Activated T-cell treated with anti-CD3 and anti-CD28 coated beads, Interleukin-2, amount 50 U/mL, for 72 hours (primary cell): Measurements from ENCODE around the gene PCSK5. TPM values are rescaled to one million over a fixed set of nuclear protein-coding genes. Genes with fewer than 3 reads are reported as not detected.
A peak's percentile ranks its signal among the peaks of the same experiment; 100 is the strongest.

ENCODE experiments used
- ATAC-seq, 2 donors: fragments of 150-1000 bp; cut with Tn5 transposase; replicated peaks in 1 of 2; 2 replicates each; pipeline ENCODE4 v1.10.0; 2021; ENCODE audit warnings: moderate library complexity in 2 of 2, mild to moderate bottlenecking in 1 of 2
- DNase-seq, 2 donors: peaks; one replicate each; pipeline ENCODE4 v3.0.0; 2021 to 2022; ENCODE audit warnings: mixed read lengths in 1 of 2
- H3K27ac Mint-ChIP-seq: one replicate; pipeline ENCODE4 v1.8.0; 2022; ENCODE audit warnings: mild to moderate bottlenecking, moderate library complexity, mixed read lengths
- H3K27me3 Mint-ChIP-seq: one replicate; pipeline ENCODE4 v1.8.0; 2022; ENCODE audit warnings: low read depth, mixed read lengths
- H3K36me3 Mint-ChIP-seq, 2 donors: one replicate each; pipeline ENCODE4 v1.8.0; 2022; ENCODE audit warnings: mixed read lengths in 2 of 2, mild to moderate bottlenecking in 1 of 2; ENCODE audit not compliant: insufficient read depth in 2 of 2
- H3K4me1 Mint-ChIP-seq: one replicate; pipeline ENCODE4 v1.8.0; 2022; ENCODE audit warnings: low read depth, mixed read lengths
- H3K4me3 Mint-ChIP-seq, 2 donors: one replicate each; pipeline ENCODE4 v1.8.0; 2022; ENCODE audit warnings: mild to moderate bottlenecking in 2 of 2, mixed read lengths in 2 of 2, moderate library complexity in 2 of 2
- H3K9me3 Mint-ChIP-seq, 2 donors: one replicate each; pipeline ENCODE4 v1.8.0; 2022; ENCODE audit warnings: mixed read lengths in 2 of 2
- total RNA-seq, 2 donors: library from RNA; stranded (reverse); gene quantifications; one replicate each; pipeline ENCODE4 v1.2.3, GENCODE V29; 2022

PCSK5 gene
- total RNA-seq, 2 donors from 2014 or later = 3.7 to 4.7 TPM

DNA sequence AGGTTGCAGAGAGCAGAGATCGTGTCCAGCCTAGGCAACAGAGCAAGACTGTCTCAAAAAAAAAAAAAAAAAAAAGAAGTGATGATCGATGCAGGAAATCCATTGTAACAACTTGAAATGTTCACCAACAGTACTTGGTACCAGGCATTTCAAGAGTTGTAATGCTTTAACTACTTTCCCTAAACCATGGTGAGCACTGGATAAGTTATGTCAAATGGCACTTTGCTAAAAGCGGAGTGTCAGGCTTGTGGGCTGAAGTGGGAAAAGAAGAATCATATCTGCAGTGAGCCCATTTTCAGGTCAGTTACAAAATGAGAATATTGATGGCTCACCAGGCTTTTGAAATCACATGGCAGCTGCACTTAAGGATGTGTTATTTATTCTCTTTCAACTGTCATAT lies 301.5 kb downstream of the PCSK5 start:
- Mint-ChIP-seq H3K27me3 (no peaks in the 10 kb centered on the region), H3K4me3 (no peak overlapping the region), H3K9me3 (no peaks in the 10 kb centered on the region), H3K36me3 (peaks cover 1 to 4% of the 10 kb centered on the region in 2 donors), H3K4me1 (no peaks in the 10 kb centered on the region), H3K27ac (peak overlapping the region; percentile 90)
- DNase-seq (no peak), ATAC-seq (peak in 1 of 2 donors; percentile 80)

DNA sequence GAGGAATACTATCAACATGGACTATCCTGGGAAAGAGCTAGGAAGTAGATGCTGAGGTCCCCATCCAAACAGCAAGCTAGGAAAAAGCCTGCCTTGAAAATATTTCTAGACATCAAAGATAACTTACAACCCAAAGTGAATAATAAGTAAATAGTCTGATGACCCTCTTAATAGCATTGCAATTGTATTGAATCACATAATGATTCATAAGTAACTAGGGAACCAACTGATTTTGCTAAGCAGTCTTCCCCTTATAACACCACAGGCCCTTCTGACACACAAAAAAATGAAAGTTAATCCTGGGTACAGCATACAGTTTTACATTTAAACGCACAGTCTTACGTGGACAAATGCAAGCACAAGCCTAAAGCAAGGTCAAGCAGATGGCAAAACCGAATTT lies 304.4 kb downstream of the PCSK5 start:
- no peak overlapping the region for H3K27ac Mint-ChIP-seq
- ATAC-seq = no peak
- H3K4me3 Mint-ChIP-seq = no peak overlapping the region

DNA sequence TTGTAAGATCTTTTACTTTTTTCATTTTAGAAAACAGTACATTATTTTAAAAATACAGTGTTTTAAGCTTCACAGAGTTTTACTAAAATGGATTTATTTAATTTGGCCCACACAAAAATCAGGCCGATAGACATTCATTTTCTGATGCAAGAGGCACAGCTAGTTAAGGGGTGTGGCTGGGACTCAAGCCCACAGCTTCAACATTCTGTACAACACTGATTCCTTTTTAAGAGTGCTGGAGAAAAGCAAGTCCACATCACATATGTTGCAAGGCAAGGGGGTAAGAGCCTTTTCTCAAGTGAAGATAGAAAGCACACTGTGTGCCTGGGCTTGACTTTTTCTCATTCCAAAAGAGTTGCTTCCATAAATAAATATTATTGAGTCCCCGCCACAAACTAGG lies 307.9 kb downstream of the PCSK5 start:
- Mint-ChIP-seq H3K27me3 (peaks cover 4% of the 10 kb centered on the region), H3K9me3 (peaks cover 0 to 3% of the 10 kb centered on the region in 2 donors), H3K4me3 (no peak overlapping the region), H3K27ac (no peak overlapping the region), H3K4me1 (no peaks in the 10 kb centered on the region), H3K36me3 (no peaks in the 10 kb centered on the region)
- no peak for DNase-seq
- no peak for ATAC-seq

More for the DNA sequence above, 304.4 kb downstream of the PCSK5 start:
- H3K9me3 Mint-ChIP-seq = no peaks in the 10 kb centered on the region
- peaks cover 1 to 4% of the 10 kb centered on the region in 2 donors for H3K36me3 Mint-ChIP-seq
- no peaks in the 10 kb centered on the region for H3K4me1 Mint-ChIP-seq
- no peak for DNase-seq
- no peaks in the 10 kb centered on the region for H3K27me3 Mint-ChIP-seq

DNA sequence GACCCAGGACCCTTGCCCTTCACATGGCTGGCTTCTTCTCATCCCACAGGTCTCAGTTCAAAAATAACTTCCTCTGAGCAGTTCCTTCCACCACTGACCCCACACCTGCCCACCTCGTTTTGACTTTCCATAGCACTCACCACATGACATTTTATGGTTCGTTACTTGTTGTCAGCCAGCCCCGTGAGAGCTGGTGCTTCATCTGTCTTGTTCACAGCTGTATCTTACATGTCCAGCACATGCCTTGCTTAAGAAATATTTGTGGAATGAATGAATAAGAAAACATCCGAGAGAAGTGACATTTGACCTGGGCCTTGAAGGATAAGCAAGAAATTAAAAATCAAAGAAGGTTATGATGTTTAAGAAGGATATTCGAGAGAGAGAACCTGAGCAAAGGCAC lies 309.8 kb downstream of the PCSK5 start:
- Mint-ChIP-seq H3K4me1 (no peaks in the 10 kb centered on the region), H3K36me3 (no peaks in the 10 kb centered on the region), H3K27ac (no peak overlapping the region), H3K9me3 (peaks cover 0 to 3% of the 10 kb centered on the region in 2 donors), H3K27me3 (peaks cover 5% of the 10 kb centered on the region), H3K4me3 (no peak overlapping the region)
- ATAC-seq (no peak), DNase-seq (no peak)

DNA sequence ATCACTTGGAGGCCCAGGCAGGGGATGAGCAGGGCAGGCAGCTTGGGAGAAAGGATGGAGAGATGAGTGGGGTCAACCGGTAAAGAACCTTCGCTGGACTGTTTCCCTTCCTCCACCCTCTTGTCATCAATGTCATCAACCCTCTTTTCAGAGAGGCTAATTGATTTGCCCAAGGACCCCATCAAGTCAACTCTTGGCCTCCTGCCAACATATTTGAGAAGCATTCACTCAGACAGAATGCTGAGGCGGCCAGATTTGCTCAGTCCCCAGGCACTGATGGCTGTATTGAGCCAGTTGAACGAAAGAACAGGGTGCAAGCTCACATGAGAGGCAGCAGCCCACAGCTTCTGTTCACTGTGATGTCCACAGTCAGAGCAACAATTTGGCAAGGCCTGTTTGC lies 310.3 kb downstream of the PCSK5 start:
- Mint-ChIP-seq H3K36me3 (no peaks in the 10 kb centered on the region), H3K27me3 (peaks cover 5% of the 10 kb centered on the region), H3K27ac (no peak overlapping the region), H3K4me3 (no peak overlapping the region), H3K9me3 (peaks cover 0 to 3% of the 10 kb centered on the region in 2 donors), H3K4me1 (no peaks in the 10 kb centered on the region)
- ATAC-seq = no peak
- no peak for DNase-seq

DNA sequence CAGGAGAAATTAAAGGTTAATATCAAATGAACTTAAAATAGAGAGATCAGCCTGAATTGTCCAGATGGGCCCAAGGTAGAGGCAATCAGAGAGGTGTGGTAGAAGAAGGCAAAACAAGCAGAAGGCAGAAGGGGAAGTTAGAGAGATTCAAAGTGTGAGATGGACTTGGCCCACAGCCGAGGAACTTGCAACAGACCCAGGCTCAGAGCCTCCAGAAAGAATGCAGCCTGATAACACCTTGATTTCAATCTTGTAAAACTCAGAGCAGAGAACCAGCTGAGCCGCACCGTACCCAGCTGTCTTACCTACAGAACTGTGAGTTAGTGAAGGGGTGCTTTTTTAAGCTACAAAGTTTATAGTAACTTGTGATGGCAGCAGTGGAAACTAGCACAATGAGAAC lies 312.9 kb downstream of the PCSK5 start:
- no peak for ATAC-seq
- no peaks in the 10 kb centered on the region for H3K4me1 Mint-ChIP-seq
- no peak overlapping the region for H3K27ac Mint-ChIP-seq
- peaks cover 5% of the 10 kb centered on the region for H3K27me3 Mint-ChIP-seq
- no peak overlapping the region for H3K4me3 Mint-ChIP-seq
- peaks cover 0 to 3% of the 10 kb centered on the region in 2 donors for H3K9me3 Mint-ChIP-seq
- no peak for DNase-seq
- no peaks in the 10 kb centered on the region for H3K36me3 Mint-ChIP-seq

DNA sequence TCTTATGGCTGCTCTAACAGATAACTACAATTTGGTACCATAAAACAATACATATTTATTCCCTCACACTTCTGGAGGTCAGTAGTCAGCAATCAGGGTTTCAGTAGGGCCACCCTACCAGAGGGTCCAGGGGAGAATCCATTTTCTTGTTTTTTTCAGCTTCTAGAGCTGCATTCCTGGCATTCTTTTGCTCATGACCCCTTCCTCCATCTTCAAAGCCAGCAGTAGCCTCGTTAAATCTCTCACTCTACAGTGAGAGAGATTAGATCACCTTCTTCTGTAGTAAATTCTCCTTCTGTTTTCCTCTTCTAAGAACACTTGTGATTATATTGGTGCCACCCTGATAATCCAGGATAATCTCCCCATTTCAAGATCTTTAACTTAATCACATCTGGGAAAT lies 316.3 kb downstream of the PCSK5 start:
- no peak for DNase-seq
- Mint-ChIP-seq H3K27ac (no peak overlapping the region), H3K4me1 (no peaks in the 10 kb centered on the region), H3K4me3 (no peak overlapping the region), H3K36me3 (no peaks in the 10 kb centered on the region), H3K27me3 (peaks cover 5% of the 10 kb centered on the region), H3K9me3 (peaks cover 0 to 3% of the 10 kb centered on the region in 2 donors)
- no peak for ATAC-seq

DNA sequence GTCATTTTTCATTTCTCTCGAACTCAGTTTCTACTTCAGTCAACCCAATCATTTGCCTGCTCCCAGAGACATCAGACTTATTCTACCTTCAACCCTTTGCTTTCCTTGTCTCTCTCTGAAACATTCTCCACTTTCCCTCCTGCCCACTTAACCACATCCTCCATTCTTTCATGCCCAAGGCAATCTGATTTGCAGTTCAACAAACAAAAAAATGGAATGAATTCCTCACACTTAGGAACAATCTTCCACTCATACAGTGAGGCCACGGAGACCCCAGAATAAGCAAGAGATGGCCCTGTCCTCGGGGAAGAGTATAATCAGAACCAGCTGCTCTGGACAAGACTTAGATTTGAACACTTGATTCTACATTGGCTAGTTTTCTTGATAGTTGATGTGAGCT lies 323.3 kb downstream of the PCSK5 start:
- Mint-ChIP-seq H3K36me3 (no peaks in the 10 kb centered on the region), H3K27ac (no peak overlapping the region), H3K4me1 (peaks cover 7% of the 10 kb centered on the region), H3K9me3 (no peaks in the 10 kb centered on the region), H3K27me3 (peaks cover 7% of the 10 kb centered on the region), H3K4me3 (no peak overlapping the region)
- ATAC-seq (no peak), DNase-seq (no peak)

DNA sequence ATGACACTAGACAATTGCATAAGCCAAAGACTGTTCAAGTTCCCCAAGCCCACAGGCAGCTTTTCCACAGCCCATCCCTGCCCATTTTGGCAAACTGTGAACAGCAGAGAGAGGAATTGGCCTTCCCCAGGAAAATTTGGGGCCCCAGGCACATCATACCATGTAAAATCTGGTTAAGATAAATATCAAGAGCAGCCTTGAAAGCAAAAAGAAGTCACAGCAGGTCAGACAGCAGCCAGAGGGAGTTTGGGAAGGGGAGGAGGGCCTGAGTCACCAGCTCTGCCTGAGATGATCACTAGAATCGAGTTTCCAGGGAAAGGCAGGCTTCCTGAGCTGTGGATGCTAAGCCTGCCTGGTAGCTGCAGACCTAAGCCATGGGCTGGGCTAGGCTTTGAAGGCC lies 324.6 kb downstream of the PCSK5 start:
- Mint-ChIP-seq H3K36me3 (no peaks in the 10 kb centered on the region), H3K4me3 (no peak overlapping the region), H3K9me3 (no peaks in the 10 kb centered on the region), H3K27ac (peak overlapping the region; percentile 36), H3K4me1 (peaks cover 7% of the 10 kb centered on the region), H3K27me3 (peaks cover 7% of the 10 kb centered on the region)
- DNase-seq (no peak), ATAC-seq (no peak)

DNA sequence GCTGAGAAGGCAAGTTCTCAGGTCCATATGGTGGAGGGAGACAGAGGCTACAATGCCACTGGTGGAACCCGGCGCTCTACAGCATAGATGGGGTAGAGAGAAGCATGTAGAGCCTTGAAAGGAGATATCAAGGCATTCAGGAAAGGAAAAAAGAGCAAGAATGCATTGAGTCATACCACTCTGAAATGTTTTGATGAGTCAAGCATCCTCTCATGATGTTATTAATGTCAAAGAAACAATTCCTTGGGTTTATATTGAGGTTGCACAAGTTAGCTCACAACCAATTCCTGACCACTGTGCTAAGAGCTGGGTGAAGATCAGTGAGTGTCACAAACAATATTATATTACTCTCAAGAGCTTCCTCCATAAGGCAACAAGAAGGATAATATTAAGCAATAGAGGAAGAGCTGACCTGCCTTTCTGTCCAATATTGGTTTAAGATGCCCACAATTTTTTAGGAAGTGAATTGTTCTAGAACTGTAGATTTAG lies 325.7 kb downstream of the PCSK5 start:
- Mint-ChIP-seq H3K4me3 (no peak overlapping the region), H3K27ac (no peak overlapping the region), H3K36me3 (no peaks in the 10 kb centered on the region), H3K9me3 (no peaks in the 10 kb centered on the region), H3K27me3 (peaks cover 7% of the 10 kb centered on the region), H3K4me1 (peaks cover 7% of the 10 kb centered on the region)
- ATAC-seq (peak; percentile 37 to 41), DNase-seq (no peak)

DNA sequence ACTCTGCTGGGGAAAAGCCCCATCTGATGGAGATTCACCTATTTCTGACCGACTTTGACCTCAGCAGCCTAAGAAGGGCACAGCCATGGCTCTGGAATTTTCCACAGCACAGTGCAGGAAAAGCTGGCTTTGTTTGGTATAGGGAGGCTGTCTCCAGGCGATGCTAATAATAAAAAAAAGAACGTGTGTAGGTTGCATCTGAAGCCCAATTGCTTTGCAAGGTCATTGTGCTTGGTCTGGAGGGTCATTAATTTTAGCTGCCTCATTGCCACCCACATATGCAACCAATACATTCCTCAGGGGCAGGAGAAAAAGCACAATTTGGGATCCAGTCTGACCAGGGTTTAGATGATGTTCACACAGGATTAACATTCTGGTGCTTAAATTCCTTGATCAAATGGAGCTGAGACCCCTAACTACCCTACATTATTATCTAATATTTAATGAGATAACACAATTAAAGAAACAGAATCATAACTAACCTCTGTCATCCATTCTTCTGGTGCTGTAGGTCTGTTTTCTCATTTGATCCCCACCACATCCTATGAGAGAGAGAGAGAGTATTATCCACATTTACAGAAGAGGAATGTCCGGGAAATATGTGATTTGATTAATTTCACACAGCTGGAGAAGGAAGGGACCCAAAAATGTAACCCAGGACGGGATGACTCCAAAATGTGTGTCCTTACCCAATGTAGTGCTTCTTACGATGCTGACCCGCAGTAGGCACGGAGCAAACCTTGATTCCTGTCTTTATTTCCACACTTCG lies 327.8 kb downstream of the PCSK5 start:
- DNase-seq = no peak
- Mint-ChIP-seq H3K4me1 (peaks cover 7% of the 10 kb centered on the region), H3K36me3 (no peaks in the 10 kb centered on the region), H3K27ac (no peak overlapping the region), H3K27me3 (peaks cover 7% of the 10 kb centered on the region), H3K9me3 (no peaks in the 10 kb centered on the region), H3K4me3 (no peak overlapping the region)
- ATAC-seq = no peak

DNA sequence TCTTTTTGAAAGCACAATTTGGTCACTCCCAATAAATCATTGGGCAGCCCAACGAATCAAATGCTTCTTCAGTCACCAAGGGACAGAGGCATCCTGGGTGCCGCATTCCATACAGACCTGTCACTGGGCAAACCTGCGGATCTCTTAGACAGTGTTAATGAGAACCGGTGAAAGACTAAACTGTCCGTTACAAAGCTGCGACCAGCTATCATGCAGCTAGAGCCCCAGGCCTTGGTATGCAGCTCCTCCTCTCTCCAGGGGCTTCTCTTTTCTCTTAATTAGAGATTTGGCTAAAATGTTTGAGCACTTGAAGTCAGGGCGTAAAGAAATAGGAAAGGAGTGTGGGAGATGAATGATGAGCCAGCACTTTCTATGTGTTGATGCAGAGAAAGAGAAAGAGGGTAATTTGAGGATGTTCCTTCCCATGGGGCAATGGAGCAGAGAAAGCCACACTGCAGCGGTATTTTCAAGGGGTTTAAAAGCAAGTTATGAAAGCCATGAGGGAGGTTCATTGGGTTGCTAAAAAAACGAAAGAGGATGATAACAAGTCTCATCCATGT lies 328.5 kb downstream of the PCSK5 start:
- no peaks in the 10 kb centered on the region for H3K9me3 Mint-ChIP-seq
- DNase-seq (no peak), ATAC-seq (no peak)
- H3K4me1 Mint-ChIP-seq = peaks cover 7% of the 10 kb centered on the region
- no peaks in the 10 kb centered on the region for H3K36me3 Mint-ChIP-seq
- H3K4me3 Mint-ChIP-seq = no peak overlapping the region
- peaks cover under 1% of the 10 kb centered on the region for H3K27me3 Mint-ChIP-seq
- H3K27ac Mint-ChIP-seq = no peak overlapping the region

DNA sequence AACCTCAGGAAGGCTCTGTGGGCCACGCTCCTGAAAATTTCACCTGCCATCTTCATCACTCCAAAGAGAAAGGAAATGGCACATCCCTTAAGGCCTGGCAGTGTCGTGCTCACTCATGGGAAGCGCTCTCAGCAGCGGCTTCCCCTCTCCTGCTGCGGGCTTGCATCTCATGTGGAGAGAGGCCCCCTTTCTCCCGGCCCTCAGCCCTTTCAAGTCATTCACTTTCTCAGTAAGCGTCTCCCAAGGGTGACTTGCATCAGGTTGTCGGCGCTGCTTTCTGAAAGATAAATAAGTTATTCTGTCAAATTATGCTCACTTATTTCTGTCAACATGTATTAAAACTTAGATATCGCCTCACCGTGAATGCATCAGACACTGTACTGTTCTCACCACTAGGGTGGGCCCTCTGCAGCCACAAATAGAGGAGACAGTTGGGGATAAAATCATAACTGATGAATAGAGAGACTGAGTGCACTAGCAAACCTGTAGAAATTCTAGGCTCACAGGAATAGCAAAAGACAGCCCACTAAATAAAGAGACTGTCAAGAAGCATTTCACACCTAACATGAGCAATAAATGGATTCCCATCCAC lies 329.2 kb downstream of the PCSK5 start:
- Mint-ChIP-seq H3K4me3 (no peak overlapping the region), H3K9me3 (no peaks in the 10 kb centered on the region), H3K4me1 (peaks cover 7% of the 10 kb centered on the region), H3K27ac (no peak overlapping the region), H3K36me3 (no peaks in the 10 kb centered on the region), H3K27me3 (no peaks in the 10 kb centered on the region)
- DNase-seq (no peak), ATAC-seq (no peak)
